Measurements from ENCODE around the gene TMEM116. TPM values are rescaled to one million over a fixed set of nuclear protein-coding genes. Genes with fewer than 3 reads are reported as not detected.

The TMEM116 gene
- total RNA-seq, 3 donors from 2014 or later (not counting 1 experiment from before 2014, with no cell fraction given) = 6.5 to 10.2 (median 10.1) TPM

GRCh38 chr12:111943929-111944328, 69.0 kb downstream of the TMEM116 start:
- H3K36me3 Mint-ChIP-seq = no peaks in the 10 kb centered on the region
- no peak overlapping the region for H3K4me3 Mint-ChIP-seq
- no peaks in the 10 kb centered on the region for H3K4me1 Mint-ChIP-seq
- no peaks in the 10 kb centered on the region for H3K9me3 ChIP-seq (ENCODE audit: control insufficient read depth, insufficient read depth, low read length)
- H3K27ac ChIP-seq (ENCODE audit: low read length) = no peak overlapping the region
- WGBS (ENCODE audit: insufficient coverage) = no CpG with 5 or more reads among the region's 1 CpG
- no peaks in the 10 kb centered on the region for H3K36me3 ChIP-seq (ENCODE audit: control insufficient read depth, insufficient read depth, low read length)
- H3K4me1 ChIP-seq (ENCODE audit: control insufficient read depth, insufficient read depth, low read length) = peaks cover 2% of the 10 kb centered on the region
- ATAC-seq (no peak), DNase-seq (no peak)
- H3K4me3 ChIP-seq (ENCODE audit: low read length) = no peak overlapping the region
- no peaks in the 10 kb centered on the region for H3K27me3 ChIP-seq (ENCODE audit: control insufficient read depth, insufficient read depth, low read length)
- intact Hi-C loops (cut with micrococcal nuclease) = loop anchor here (10.0 kb wide), 1 partner anchor 181 kb away; the partner anchor contains the start of gene TRAFD1
- no peak overlapping the region for H3K27ac Mint-ChIP-seq
- TF ChIP-seq CTCF (IDR thresholded peaks at IDR 0.05) = no peak
- H3K27me3 Mint-ChIP-seq (ENCODE audit: low read depth in 2 of 2) = peaks cover 0 to 3% of the 10 kb centered on the region in 2 donors
- H3K9me3 Mint-ChIP-seq = no peaks in the 10 kb centered on the region

DNA sequence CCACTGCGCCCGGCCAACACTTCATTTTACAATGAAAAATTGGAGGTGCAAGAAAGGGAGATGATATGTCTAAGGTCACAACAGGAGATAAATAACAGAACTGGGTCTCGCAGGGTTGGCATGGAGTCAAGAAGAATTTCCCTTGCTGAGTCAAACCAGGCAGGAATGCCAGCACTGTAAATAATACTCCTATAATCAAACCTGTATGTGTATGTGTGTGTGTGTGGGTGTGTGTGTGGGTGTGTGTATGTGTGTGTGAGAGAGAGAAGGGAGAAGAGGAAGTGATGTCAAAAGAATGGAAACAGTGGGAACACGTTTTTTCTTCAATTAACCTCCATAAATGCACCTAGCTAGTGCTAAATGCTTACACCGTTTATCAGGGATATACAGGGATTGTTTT, 70.4 kb downstream of the TMEM116 start:
- Mint-ChIP-seq H3K36me3 (no peaks in the 10 kb centered on the region), H3K9me3 (no peaks in the 10 kb centered on the region), H3K27ac (no peak overlapping the region), H3K4me3 (no peak overlapping the region), H3K27me3 (ENCODE audit: low read depth in 2 of 2) (no peaks in the 10 kb centered on the region), H3K4me1 (no peaks in the 10 kb centered on the region)
- WGBS (ENCODE audit: insufficient coverage) = 100% methylated on average over 4 of the region's 5 CpGs
- no peaks in the 10 kb centered on the region for H3K36me3 ChIP-seq (ENCODE audit: control insufficient read depth, insufficient read depth, low read length)
- no peak for DNase-seq
- intact Hi-C loops (cut with micrococcal nuclease) = loop anchor here (10.0 kb wide), 1 partner anchor 182 kb away; the partner anchor contains the start of gene TRAFD1
- no peak overlapping the region for H3K4me3 ChIP-seq (ENCODE audit: low read length)
- no peaks in the 10 kb centered on the region for H3K27me3 ChIP-seq (ENCODE audit: control insufficient read depth, insufficient read depth, low read length)
- no peak for ATAC-seq
- H3K27ac ChIP-seq (ENCODE audit: low read length) = no peak overlapping the region
- H3K9me3 ChIP-seq (ENCODE audit: control insufficient read depth, insufficient read depth, low read length) = no peaks in the 10 kb centered on the region
- no peak for TF ChIP-seq CTCF (IDR thresholded peaks at IDR 0.05)
- peaks cover 2% of the 10 kb centered on the region for H3K4me1 ChIP-seq (ENCODE audit: control insufficient read depth, insufficient read depth, low read length)

GRCh38 chr12:111937429-111937828, 75.5 kb downstream of the TMEM116 start:
- H3K27me3 ChIP-seq (ENCODE audit: control insufficient read depth, insufficient read depth, low read length) = no peaks in the 10 kb centered on the region
- Mint-ChIP-seq H3K27ac (no peak overlapping the region), H3K9me3 (no peaks in the 10 kb centered on the region), H3K36me3 (no peaks in the 10 kb centered on the region), H3K27me3 (ENCODE audit: low read depth in 2 of 2) (no peaks in the 10 kb centered on the region), H3K4me1 (no peaks in the 10 kb centered on the region), H3K4me3 (no peak overlapping the region)
- H3K4me1 ChIP-seq (ENCODE audit: control insufficient read depth, insufficient read depth, low read length) = no peaks in the 10 kb centered on the region
- 100% methylated on average over 1 of the region's 1 CpG for WGBS (ENCODE audit: insufficient coverage)
- no peak for ATAC-seq
- no peak for TF ChIP-seq CTCF (IDR thresholded peaks at IDR 0.05)
- H3K4me3 ChIP-seq (ENCODE audit: low read length) = no peak overlapping the region
- intact Hi-C loops (cut with micrococcal nuclease) = no loop called here
- H3K36me3 ChIP-seq (ENCODE audit: control insufficient read depth, insufficient read depth, low read length) = peaks cover 3% of the 10 kb centered on the region
- no peak for DNase-seq
- no peak overlapping the region for H3K27ac ChIP-seq (ENCODE audit: low read length)
- no peaks in the 10 kb centered on the region for H3K9me3 ChIP-seq (ENCODE audit: control insufficient read depth, insufficient read depth, low read length)

- peaks cover 3% of the 10 kb centered on the region for H3K36me3 ChIP-seq (ENCODE audit: control insufficient read depth, insufficient read depth, low read length)
- no peak overlapping the region for H3K27ac ChIP-seq (ENCODE audit: low read length)
- H3K9me3 ChIP-seq (ENCODE audit: control insufficient read depth, insufficient read depth, low read length) = no peaks in the 10 kb centered on the region
- no peaks in the 10 kb centered on the region for H3K4me1 Mint-ChIP-seq
- H3K4me1 ChIP-seq (ENCODE audit: control insufficient read depth, insufficient read depth, low read length) = no peaks in the 10 kb centered on the region
- no peaks in the 10 kb centered on the region for H3K9me3 Mint-ChIP-seq
- H3K27ac Mint-ChIP-seq = no peak overlapping the region
- H3K4me3 ChIP-seq (ENCODE audit: low read length) = no peak overlapping the region
- H3K36me3 Mint-ChIP-seq = no peaks in the 10 kb centered on the region
- no peaks in the 10 kb centered on the region for H3K27me3 ChIP-seq (ENCODE audit: control insufficient read depth, insufficient read depth, low read length)
- H3K27me3 Mint-ChIP-seq (ENCODE audit: low read depth in 2 of 2) = no peaks in the 10 kb centered on the region
- ATAC-seq (no peak), DNase-seq (no peak)
- no peak overlapping the region for H3K4me3 Mint-ChIP-seq
- TF ChIP-seq CTCF (IDR thresholded peaks at IDR 0.05) = no peak
- intact Hi-C loops (cut with micrococcal nuclease) = no loop called here
These were observed 76.1 kb downstream of the TMEM116 start for GRCh38 chr12:111936869-111937268.
